ENCODE measurements around the gene MAPK10. TPM values are rescaled to one million over a fixed set of nuclear protein-coding genes. Genes with fewer than 3 reads are reported as not detected.

Gene MAPK10
- total RNA-seq, 1 experiment from 2014 or later = 4.7 TPM

- no peak overlapping the region; a peak in 1 of 7 replicates for H3K27ac Mint-ChIP-seq
- H2AFZ ChIP-seq (ENCODE audit: low read length) = no peak overlapping the region
- H3K79me2 ChIP-seq (ENCODE audit: insufficient read depth, low read length) = no peaks in the 10 kb centered on the region
- no peak overlapping the region for H2BK12ac ChIP-seq (ENCODE audit: insufficient read length, low read depth, low read length)
- H4K8ac ChIP-seq (replicated peaks; ENCODE audit: insufficient read length, low read depth, low read length) = no peak overlapping the region
- no peaks in the 10 kb centered on the region for H3K9me3 ChIP-seq (ENCODE audit: control insufficient read depth, low read depth, low read length)
- H4K20me1 ChIP-seq (ENCODE audit: control insufficient read depth, insufficient read depth, insufficient read length) = no peaks in the 10 kb centered on the region
- no peak overlapping the region for H2BK120ac ChIP-seq (ENCODE audit: low read depth, low read length, poor library complexity, severe bottlenecking)
- H2BK15ac ChIP-seq (ENCODE audit: low read depth, low read length) = no peak overlapping the region
- H3K4ac ChIP-seq (ENCODE audit: low read depth, low read length) = no peak overlapping the region
- H3K56ac ChIP-seq (ENCODE audit: insufficient read length, low read depth, low read length) = no peak overlapping the region
- peaks cover 2% of the 10 kb centered on the region; the same call in 1 of the 2 replicates for H3K4me1 ChIP-seq (ENCODE audit: insufficient read depth, low read length)
- peaks cover 4 to 14% of the 10 kb centered on the region in 2 experiments; a peak in 2 of 4 replicates for H3K4me1 Mint-ChIP-seq
- no peaks in the 10 kb centered on the region for H3K27me3 Mint-ChIP-seq (ENCODE audit: low read depth)
- H3K9me3 Mint-ChIP-seq = no peaks in the 10 kb centered on the region
- no peaks in the 10 kb centered on the region for H3K36me3 Mint-ChIP-seq (ENCODE audit: insufficient read depth in 1 of 3, low read depth in 3 of 3)
- no peak overlapping the region for H3T11ph ChIP-seq (ENCODE audit: low read length)
- H3K4me2 ChIP-seq (ENCODE audit: insufficient read depth, insufficient read length, low read length) = no peak overlapping the region
- H3K27ac ChIP-seq (ENCODE audit: insufficient read length, low read depth, low read length) = no peak overlapping the region
- no peak overlapping the region for H3K9ac ChIP-seq (ENCODE audit: extremely low read depth, insufficient read length, low read length)
- H3K79me1 ChIP-seq (ENCODE audit: insufficient read depth, low read depth, low read length, poor library complexity, severe bottlenecking) = no peaks in the 10 kb centered on the region
- WGBS (ENCODE audit: extremely low coverage, insufficient read length, low lambda C conversion rate) = no CpG with 5 or more reads among the region's 3 CpGs
- no peak overlapping the region for H3K4me3 Mint-ChIP-seq
- H3K18ac ChIP-seq (ENCODE audit: insufficient read length, low read depth, low read length) = no peak overlapping the region
- no peak overlapping the region for H2BK5ac ChIP-seq (ENCODE audit: insufficient read length, low read length)
- no peak for TF ChIP-seq CTCF (conservative IDR thresholded peaks at IDR 0.05)
- H4K5ac ChIP-seq (ENCODE audit: insufficient read length, low read depth, low read length) = no peak overlapping the region
- no peaks in the 10 kb centered on the region for H3K23me2 ChIP-seq (ENCODE audit: insufficient read length, low read depth, low read length, poor library complexity, severe bottlenecking)
- H3K27me3 ChIP-seq (ENCODE audit: insufficient read depth, low read length) = no peaks in the 10 kb centered on the region
- no peak overlapping the region for H2AK5ac ChIP-seq (ENCODE audit: insufficient read length, low read length)
- H2BK20ac ChIP-seq (ENCODE audit: low read depth, low read length, poor library complexity, severe bottlenecking) = no peak overlapping the region
- no peak overlapping the region for H3K14ac ChIP-seq (ENCODE audit: insufficient read depth, low read length)
- no peak overlapping the region for H4K91ac ChIP-seq (ENCODE audit: insufficient read length, low read depth, low read length)
- no peak overlapping the region for H3K23ac ChIP-seq (ENCODE audit: insufficient read length, low read depth, low read length)
- no peak for DNase-seq
Observed at GRCh38 chr4:86031927-86032326, 327.9 kb downstream of the MAPK10 start.
